Esophagus muscularis mucosa (tissue), 4 donors: ENCODE results near the gene NME7. TPM values are rescaled to one million over a fixed set of nuclear protein-coding genes. Genes with fewer than 3 reads are reported as not detected.

Source experiments
- DNase-seq: peaks from one replicate; pipeline ENCODE4 v3.0.0-alpha.2; 2017; ENCODE audit errors: extremely low spot score
- H3K27ac ChIP-seq, 4 donors: fragments of 200-600 bp; sonication (generic); replicated peaks in 1 of 4; 1 replicate in 3 of 4; 2 replicates in 1 of 4; pipeline ENCODE4 v1.5.1; 2016 to 2019; ENCODE audit warnings: mild to moderate bottlenecking in 1 of 4
- H3K27me3 ChIP-seq, 4 donors: fragments of 200-600 bp; sonication (generic); one replicate each; pipeline versions ENCODE4 v1.5.1 to v1.6.0; 2016 to 2019
- H3K36me3 ChIP-seq, 4 donors: fragments of 200-600 bp; sonication (generic); one replicate each; pipeline ENCODE4 v1.5.1; 2016 to 2019
- H3K4me1 ChIP-seq, 4 donors: fragments of 200-600 bp; sonication (generic); one replicate each; pipeline ENCODE4 v1.5.1; 2016 to 2019
- H3K4me3 ChIP-seq, 4 donors: fragments of 200-600 bp; sonication (generic); 1 replicate in 2 of 4; 2 replicates in 2 of 4; pipeline ENCODE4 v1.5.1; 2016 to 2019; ENCODE audit warnings: mild to moderate bottlenecking in 4 of 4, moderate library complexity in 1 of 4
- H3K9me3 ChIP-seq, 4 donors: fragments of 200-600 bp; sonication (generic); 1 replicate in 3 of 4; 2 replicates in 1 of 4; pipeline ENCODE4 v1.5.1; 2016 to 2019
- EP300 ChIP-seq: sonication (generic); formaldehyde crosslinking; IDR thresholded peaks from one replicate; pipeline ENCODE4 v1.6.1; 2017; ENCODE audit warnings: antibody characterized with exemption
- POLR2A ChIP-seq: fragments of 450-650 bp; IDR thresholded peaks from one replicate; pipeline ENCODE4 v1.6.1; 2017; ENCODE audit warnings: antibody characterized with exemption, moderate library complexity, mild to moderate bottlenecking, low read depth
- POLR2AphosphoS5 ChIP-seq, 2 donors: sonication (generic); formaldehyde crosslinking; IDR thresholded peaks; one replicate each; pipeline ENCODE4 v1.6.1; 2017; ENCODE audit warnings: antibody characterized with exemption in 2 of 2
- WGBS: methylation state at CpG from one replicate; pipeline ENCODE4 v1.1.5; 2018; 5-methylcytosine and 5-hydroxymethylcytosine counted together
- intact Hi-C: fragments of 100-400 bp; cut with DNase I; formaldehyde crosslinking; loops from one replicate; pipeline ENCODE4 v1.15.1; 2023
- total RNA-seq, 4 donors: library from RNA; depleted of rRNA; stranded (reverse); fragments of >200 nt; gene quantifications; one replicate each; pipeline versions ENCODE4 v1.1.0 to v1.2.1, GENCODE V29; 2016
- TF ChIP-seq, protein P1 (sequence below), 3 experiments: fragments of 200-600 bp in 2 of 3; fragments of 450-650 bp in 1 of 3; sonication (generic) in 2 of 3; IDR thresholded peaks; one replicate each; pipeline ENCODE4 v1.5.1; 2017 to 2019; ENCODE audit warnings: antibody characterized with exemption in 3 of 3, mild to moderate bottlenecking in 2 of 3, moderate library complexity in 1 of 3

NME7 gene
- total RNA-seq, 4 donors from 2014 or later = 10.2 to 27.8 (median 14.5) TPM

DNA sequence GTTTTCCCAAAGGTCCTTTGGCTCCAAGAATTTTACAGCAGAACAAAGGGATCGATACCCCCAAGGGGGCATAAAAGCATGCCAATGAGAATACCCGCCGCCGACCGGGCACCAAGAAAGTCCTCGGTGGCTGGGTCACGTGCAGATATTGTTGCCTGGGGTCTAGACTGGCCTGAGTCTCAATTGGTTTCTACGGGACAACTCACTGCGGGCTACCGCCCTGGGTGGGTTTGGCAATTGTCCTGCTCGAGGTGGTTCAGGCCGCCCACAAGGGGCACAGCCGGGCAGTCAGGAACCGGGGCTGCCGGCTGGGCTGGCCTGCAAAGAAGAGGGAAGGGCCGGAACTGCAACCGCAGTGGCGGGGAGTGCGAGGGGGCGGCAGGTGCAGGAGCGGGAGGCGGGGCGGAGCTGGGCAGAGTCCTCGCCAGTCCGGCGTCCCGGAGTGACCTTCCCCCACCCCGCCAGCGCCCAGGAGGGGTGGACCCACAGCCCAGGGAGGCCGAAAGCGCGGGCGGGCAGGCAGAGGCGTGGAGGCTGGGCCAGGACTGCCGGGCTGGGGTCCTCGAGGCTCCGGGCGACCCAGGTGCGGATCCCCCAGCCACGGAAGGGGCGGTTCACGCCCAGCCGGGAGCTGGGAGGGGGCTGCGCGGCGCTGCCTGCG is 262.0 kb downstream of the NME7 start:
- intact Hi-C loops = loop anchor here (5.0 to 10.0 kb wide), 4 partner anchors 379 to 761 kb away; partner anchors contain the start of gene SLC19A2
- Histone ChIP-seq H3K9me3 (no peaks in the 10 kb centered on the region), H3K4me3 (peak overlapping the region; percentile 68 to 98 (median 93)), H3K4me1 (peaks cover 32 to 63% (median 59%) of the 10 kb centered on the region in 4 donors), H3K27ac (peak overlapping the region; percentile 90 to 98 (median 96)), H3K36me3 (no peaks in the 10 kb centered on the region), H3K27me3 (no peaks in the 10 kb centered on the region)
- no peak for DNase-seq
- WGBS = 8% methylated on average over 10 of the region's 47 CpGs
- TF ChIP-seq POLR2AphosphoS5 (IDR thresholded peaks at IDR 0.05) = peak in 1 of 2 donors; percentile 11
- TF ChIP-seq POLR2A = no peak

DNA sequence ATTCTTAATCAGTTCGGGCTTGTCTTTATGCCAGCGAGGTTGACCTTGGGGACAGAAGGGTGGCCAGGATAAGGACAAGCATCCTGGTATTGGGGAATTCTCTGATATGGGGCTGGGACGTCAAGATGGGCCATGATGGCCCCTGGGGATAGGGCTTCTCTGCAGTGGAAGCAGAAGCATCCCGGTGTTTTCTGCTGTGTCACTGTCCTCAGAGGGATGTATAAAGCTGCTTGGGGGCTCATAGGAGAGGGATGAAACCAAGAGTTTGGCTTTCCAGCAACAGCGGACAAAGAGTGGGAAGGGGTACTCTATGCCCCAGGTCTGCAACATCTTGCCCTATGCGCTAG is 262.5 kb downstream of the NME7 start:
- H3K27me3 ChIP-seq = no peaks in the 10 kb centered on the region
- intact Hi-C loops = loop anchor here (5.0 to 10.0 kb wide), 4 partner anchors 380 to 760 kb away; partner anchors contain the start of gene SLC19A2
- TF ChIP-seq EP300 (no peak), POLR2AphosphoS5 (IDR thresholded peaks at IDR 0.05) (no peak), POLR2A (no peak)
- TF ChIP-seq, protein P1, sequence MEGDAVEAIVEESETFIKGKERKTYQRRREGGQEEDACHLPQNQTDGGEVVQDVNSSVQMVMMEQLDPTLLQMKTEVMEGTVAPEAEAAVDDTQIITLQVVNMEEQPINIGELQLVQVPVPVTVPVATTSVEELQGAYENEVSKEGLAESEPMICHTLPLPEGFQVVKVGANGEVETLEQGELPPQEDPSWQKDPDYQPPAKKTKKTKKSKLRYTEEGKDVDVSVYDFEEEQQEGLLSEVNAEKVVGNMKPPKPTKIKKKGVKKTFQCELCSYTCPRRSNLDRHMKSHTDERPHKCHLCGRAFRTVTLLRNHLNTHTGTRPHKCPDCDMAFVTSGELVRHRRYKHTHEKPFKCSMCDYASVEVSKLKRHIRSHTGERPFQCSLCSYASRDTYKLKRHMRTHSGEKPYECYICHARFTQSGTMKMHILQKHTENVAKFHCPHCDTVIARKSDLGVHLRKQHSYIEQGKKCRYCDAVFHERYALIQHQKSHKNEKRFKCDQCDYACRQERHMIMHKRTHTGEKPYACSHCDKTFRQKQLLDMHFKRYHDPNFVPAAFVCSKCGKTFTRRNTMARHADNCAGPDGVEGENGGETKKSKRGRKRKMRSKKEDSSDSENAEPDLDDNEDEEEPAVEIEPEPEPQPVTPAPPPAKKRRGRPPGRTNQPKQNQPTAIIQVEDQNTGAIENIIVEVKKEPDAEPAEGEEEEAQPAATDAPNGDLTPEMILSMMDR (IDR thresholded peaks at IDR 0.05) = no peak
- 58% methylated on average over 6 of the region's 6 CpGs for WGBS
- DNase-seq = no peak
- peak overlapping the region; percentile 68 to 98 (median 93) for H3K4me3 ChIP-seq
- peaks cover 29 to 58% (median 54%) of the 10 kb centered on the region in 4 donors for H3K4me1 ChIP-seq
- no peaks in the 10 kb centered on the region for H3K9me3 ChIP-seq
- H3K27ac ChIP-seq = peak overlapping the region; percentile 90 to 98 (median 96)
- H3K36me3 ChIP-seq = no peaks in the 10 kb centered on the region

DNA sequence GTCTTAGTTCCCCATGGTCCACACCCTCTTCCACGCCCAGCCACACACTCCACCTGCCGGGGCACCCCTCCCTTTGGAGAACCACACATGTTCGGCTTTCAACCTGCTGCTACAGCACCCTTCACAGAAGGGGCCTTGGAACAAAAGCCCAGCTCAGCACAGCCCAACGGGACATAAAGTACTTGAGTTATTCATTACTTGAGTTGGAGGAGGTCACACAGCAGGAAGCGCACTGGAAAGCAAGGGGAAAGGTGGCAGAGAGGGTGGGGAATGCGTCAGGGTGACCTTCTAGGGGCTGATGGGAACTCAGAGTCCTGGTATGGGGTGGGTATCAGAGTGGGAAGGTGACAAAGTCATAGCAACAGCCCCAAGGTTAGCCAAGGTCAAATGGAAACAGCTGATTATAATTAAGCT is 264.1 kb downstream of the NME7 start:
- no peak for DNase-seq
- TF ChIP-seq, protein P1 (IDR thresholded peaks at IDR 0.05) = no peak
- TF ChIP-seq POLR2AphosphoS5 (IDR thresholded peaks at IDR 0.05) = no peak
- no peak for TF ChIP-seq EP300
- TF ChIP-seq POLR2A = no peak
- H3K36me3 ChIP-seq = no peaks in the 10 kb centered on the region
- H3K9me3 ChIP-seq = no peaks in the 10 kb centered on the region
- H3K27ac ChIP-seq = peak overlapping the region; percentile 60 to 74 (median 68)
- WGBS = 77% methylated on average over 6 of the region's 6 CpGs
- no peaks in the 10 kb centered on the region for H3K27me3 ChIP-seq
- H3K4me1 ChIP-seq = peaks cover 24 to 42% (median 40%) of the 10 kb centered on the region in 4 donors
- intact Hi-C loops = loop anchor here (5.0 to 10.0 kb wide), 4 partner anchors 381 to 759 kb away; partner anchors contain the start of gene SLC19A2
- no peak overlapping the region for H3K4me3 ChIP-seq

DNA sequence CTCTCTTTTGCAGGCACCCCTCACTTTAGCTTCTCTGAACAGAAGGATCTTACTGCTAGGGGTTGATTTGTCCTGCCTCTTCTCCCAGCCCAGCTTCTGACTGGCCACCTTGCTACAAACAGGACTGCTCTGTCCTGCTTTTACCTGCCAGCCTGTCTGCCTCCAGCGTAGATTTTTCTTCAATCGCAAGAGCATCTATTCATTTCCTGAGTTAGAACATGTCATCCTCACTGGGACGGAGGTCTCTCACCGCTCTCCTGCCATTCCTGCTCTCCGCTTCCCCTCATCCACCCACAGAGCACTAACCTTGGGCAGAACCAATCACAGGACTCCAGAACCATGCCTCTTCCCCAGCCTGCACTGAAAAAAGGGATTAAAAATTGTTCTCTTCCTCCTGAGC is 264.6 kb downstream of the NME7 start:
- intact Hi-C loops = loop anchor here (5.0 to 10.0 kb wide), 4 partner anchors 382 to 758 kb away; partner anchors contain the start of gene SLC19A2
- WGBS = 82% methylated on average over 5 of the region's 5 CpGs
- no peak for DNase-seq
- Histone ChIP-seq H3K27ac (peak overlapping the region; percentile 60 to 74 (median 68)), H3K4me1 (peaks cover 24 to 37% (median 35%) of the 10 kb centered on the region in 4 donors), H3K9me3 (no peaks in the 10 kb centered on the region), H3K4me3 (peak overlapping the region in 1 of 4 donors; percentile 9), H3K27me3 (no peaks in the 10 kb centered on the region), H3K36me3 (no peaks in the 10 kb centered on the region)
- TF ChIP-seq EP300 (no peak), POLR2AphosphoS5 (IDR thresholded peaks at IDR 0.05) (no peak), POLR2A (no peak)
- TF ChIP-seq, protein P1 (IDR thresholded peaks at IDR 0.05) = no peak

DNA sequence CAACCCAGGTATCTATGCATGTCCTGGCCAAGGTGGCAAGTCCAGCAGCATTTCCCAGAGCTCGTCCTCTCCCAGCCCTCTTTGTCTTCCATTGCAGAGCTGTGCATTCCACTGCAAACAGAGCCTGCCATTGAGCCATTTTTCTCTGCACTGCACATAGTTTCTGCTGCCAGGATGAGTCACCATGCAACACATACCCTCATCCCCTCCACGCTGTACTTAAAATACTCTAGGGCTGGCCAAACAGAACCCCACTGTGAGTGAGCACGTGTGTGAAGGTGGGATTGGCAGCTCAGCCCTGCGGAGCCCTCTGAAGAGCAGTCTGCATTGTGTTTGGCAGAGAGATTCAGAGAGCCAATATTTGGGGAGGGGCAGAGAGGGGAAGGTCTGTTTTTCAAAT is 265.0 kb downstream of the NME7 start:
- no peaks in the 10 kb centered on the region for H3K27me3 ChIP-seq
- intact Hi-C loops = loop anchor here (5.0 to 10.0 kb wide), 4 partner anchors 382 to 758 kb away; partner anchors contain the start of gene SLC19A2
- H3K4me3 ChIP-seq = peak overlapping the region in 1 of 4 donors; percentile 9
- DNase-seq = no peak
- TF ChIP-seq POLR2AphosphoS5 (IDR thresholded peaks at IDR 0.05) (peak; percentile 34 to 45), EP300 (no peak), POLR2A (no peak)
- TF ChIP-seq, protein P1 (IDR thresholded peaks at IDR 0.05) = no peak
- H3K9me3 ChIP-seq = no peaks in the 10 kb centered on the region
- H3K27ac ChIP-seq = peak overlapping the region; percentile 60 to 74 (median 68)
- H3K36me3 ChIP-seq = no peaks in the 10 kb centered on the region
- H3K4me1 ChIP-seq = peaks cover 24 to 33% (median 32%) of the 10 kb centered on the region in 4 donors
- 29% methylated on average over 4 of the region's 4 CpGs for WGBS
